ENCODE data around the gene ADM2.
A peak's percentile ranks its signal among the peaks of the same experiment; 100 is the strongest.

- peak in 1 of 3 donors; percentile 13 for TF ChIP-seq CTCF (IDR thresholded peaks at IDR 0.05)
- no peak for TF ChIP-seq POLR2A (IDR thresholded peaks at IDR 0.05)
- TF ChIP-seq EP300 (IDR thresholded peaks at IDR 0.05), result no peak
These were observed 25.5 kb downstream of the ADM2 start for GRCh38 chr22:50506611-50507420.
